Measurements from ENCODE around the gene ZNF668. TPM values are rescaled to one million over a fixed set of nuclear protein-coding genes. Genes with fewer than 3 reads are reported as not detected.

The ZNF668 gene
- total and polyA plus RNA-seq, 2 of the 8 experiments (the other 6 are each of a cell fraction or from before 2014, with no cell fraction given) = 14.0 to 14.3 TPM

- TF ChIP-seq EP300 (IDR thresholded peaks at IDR 0.05; ENCODE audit: borderline replicate concordance in 1 of 2, low read depth in 2 of 2, low read length in 2 of 2) (0 out of 3 replicates have a peak, but pooled peaks of 1 of the 2 experiments have one; percentile 10), RXRA (IDR thresholded peaks at IDR 0.05; ENCODE audit: insufficient read depth, low read depth, low read length) (no peak), CEBPB (IDR thresholded peaks at IDR 0.05; ENCODE audit: low read depth, low read length) (no peak), TBP (IDR thresholded peaks at IDR 0.05; ENCODE audit: low read depth, low read length) (peak; percentile 56; the same call in 1 of the 2 replicates), SIRT6 (IDR thresholded peaks at IDR 0.05; ENCODE audit: low read length) (no peak), JUND (IDR thresholded peaks at IDR 0.05; ENCODE audit: low read length) (no peak), CTBP2 (IDR thresholded peaks at IDR 0.05; ENCODE audit: borderline replicate concordance, insufficient read depth, insufficient read length, low read length) (no peak), POLR2A (IDR thresholded peaks at IDR 0.05; ENCODE audit: control extremely low read depth in 1 of 2, low read depth in 2 of 2, low read length in 2 of 2) (peak in 1 of 2 experiments; percentile 10; a peak in 2 of 3 replicates), GABPA (IDR thresholded peaks at IDR 0.05; ENCODE audit: borderline replicate concordance, insufficient read depth, low read length) (no peak; the same call in 1 of the 2 replicates), BCL11A (IDR thresholded peaks at IDR 0.05; ENCODE audit: low read depth in 2 of 2, low read length in 2 of 2) (no peak), TEAD4 (IDR thresholded peaks at IDR 0.05; ENCODE audit: low read depth, low read length) (no peak), GTF2F1 (IDR thresholded peaks at IDR 0.05; ENCODE audit: borderline replicate concordance, low read depth, low read length) (no peak), SRF (IDR thresholded peaks at IDR 0.05; ENCODE audit: low read depth, low read length) (no peak), ASH2L (IDR thresholded peaks at IDR 0.05; ENCODE audit: low read length) (peak; percentile 76), HDAC2 (IDR thresholded peaks at IDR 0.05; ENCODE audit: borderline replicate concordance in 1 of 2, low read depth in 2 of 2, low read length in 2 of 2) (no peak), EGR1 (IDR thresholded peaks at IDR 0.05; ENCODE audit: borderline replicate concordance, low read depth, low read length) (peak; percentile 88), RFX5 (IDR thresholded peaks at IDR 0.05; ENCODE audit: borderline replicate concordance, low read depth, low read length) (no peak), JUN (IDR thresholded peaks at IDR 0.05; ENCODE audit: low read depth, low read length) (no peak), YY1 (IDR thresholded peaks at IDR 0.05; ENCODE audit: low read depth, low read length) (peak; percentile 77; the same call in 1 of the 2 replicates)
- TF ChIP-seq, protein P1, sequence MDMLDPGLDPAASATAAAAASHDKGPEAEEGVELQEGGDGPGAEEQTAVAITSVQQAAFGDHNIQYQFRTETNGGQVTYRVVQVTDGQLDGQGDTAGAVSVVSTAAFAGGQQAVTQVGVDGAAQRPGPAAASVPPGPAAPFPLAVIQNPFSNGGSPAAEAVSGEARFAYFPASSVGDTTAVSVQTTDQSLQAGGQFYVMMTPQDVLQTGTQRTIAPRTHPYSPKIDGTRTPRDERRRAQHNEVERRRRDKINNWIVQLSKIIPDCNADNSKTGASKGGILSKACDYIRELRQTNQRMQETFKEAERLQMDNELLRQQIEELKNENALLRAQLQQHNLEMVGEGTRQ (IDR thresholded peaks at IDR 0.05; ENCODE audit: low read length) = no peak
These were observed 684 bp downstream of the ZNF668 start (continued) for GRCh38 chr16:31073142-31073969.
